Testis (tissue), 3 donors: ENCODE measurements around the gene CLIP3. TPM values are rescaled to one million over a fixed set of nuclear protein-coding genes. Genes with fewer than 3 reads are reported as not detected.

Source experiments
- DNase-seq: peaks from one replicate; pipeline ENCODE4 v3.0.0-alpha.2; 2019
- H3K27ac ChIP-seq, 2 donors: fragments of 200-600 bp; sonication (generic); one replicate each; pipeline ENCODE4 v1.5.1; 2019
- H3K27me3 ChIP-seq: fragments of 200-600 bp; sonication (generic); one replicate; pipeline ENCODE4 v1.5.1; 2019
- H3K36me3 ChIP-seq: fragments of 200-600 bp; sonication (generic); one replicate; pipeline ENCODE4 v1.5.1; 2017; ENCODE audit warnings: low read depth; ENCODE audit errors: missing control alignments
- H3K4me1 ChIP-seq: fragments of 200-600 bp; sonication (generic); one replicate; pipeline ENCODE4 v1.5.1; 2019
- H3K4me3 ChIP-seq, 2 donors: fragments of 200-600 bp; sonication (generic); one replicate each; pipeline ENCODE4 v1.5.1; 2017 to 2019
- H3K9me3 ChIP-seq: fragments of 200-600 bp; sonication (generic); one replicate; pipeline ENCODE4 v1.5.1; 2017
- POLR2A ChIP-seq: fragments of 450-650 bp; IDR thresholded peaks from one replicate; pipeline ENCODE4 v1.6.1; 2017; ENCODE audit warnings: antibody characterized with exemption, mild to moderate bottlenecking, moderate library complexity
- WGBS, 2 donors: methylation state at CpG; one replicate each; pipeline ENCODE4 v1.1.5; 2018; 5-methylcytosine and 5-hydroxymethylcytosine counted together
- intact Hi-C: fragments of 100-400 bp; cut with DNase I; formaldehyde crosslinking; loops from one replicate; pipeline ENCODE4 v1.15.1; 2023; ENCODE audit warnings: low total_unique reads
- polyA plus RNA-seq: library from polyadenylated mRNA; stranded (reverse); fragments of 350-450 nt; fragmentation: Illumina TruSeq; extraction: RNeasy Lipid Tissue Mini Kit (QIAGEN cat#74804); gene quantifications from one replicate; pipeline ENCODE4 v1.2.3, GENCODE V29; 2014; ENCODE audit warnings: low read depth, low replicate concordance; ENCODE audit not compliant: insufficient read depth
- total RNA-seq, 2 donors: library from RNA; depleted of rRNA; stranded (reverse); fragments of >200 nt; gene quantifications; one replicate each; pipeline ENCODE4 v1.2.3, GENCODE V29; 2016
- TF ChIP-seq, protein P1 (sequence below), 3 experiments: fragments of 450-650 bp in 2 of 3; fragments of 200-600 bp in 1 of 3; sonication (generic) in 1 of 3; IDR thresholded peaks; one replicate each; pipeline ENCODE4 v1.5.1; 2016 to 2019; ENCODE audit warnings: antibody characterized with exemption in 3 of 3, mild to moderate bottlenecking in 2 of 3, moderate library complexity in 1 of 3

The CLIP3 gene
- total and polyA plus RNA-seq, 3 donors from 2014 or later: 18.2 to 24.2 (median 20.7) TPM

DNA sequence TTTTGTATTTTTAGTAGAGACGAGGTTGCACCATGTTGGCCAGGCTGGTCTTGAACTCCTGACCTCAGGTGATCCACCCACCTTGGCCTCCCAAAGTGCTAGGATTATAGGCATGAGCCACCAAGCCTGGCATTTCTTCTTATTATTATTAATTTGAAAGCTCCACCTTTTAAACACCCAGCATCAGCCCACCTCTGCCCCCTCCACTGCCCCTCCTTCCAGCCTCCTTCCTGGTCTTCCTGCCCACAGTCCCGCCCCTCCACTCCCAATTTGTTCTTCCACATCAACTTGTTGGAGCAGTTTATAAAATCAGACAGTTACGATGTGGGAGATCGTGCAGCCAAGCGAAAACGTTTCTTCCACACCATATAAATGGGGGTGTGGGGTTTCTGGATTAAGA, 7.8 kb upstream of the CLIP3 start:
- TF ChIP-seq POLR2A: no peak
- TF ChIP-seq, protein P1, sequence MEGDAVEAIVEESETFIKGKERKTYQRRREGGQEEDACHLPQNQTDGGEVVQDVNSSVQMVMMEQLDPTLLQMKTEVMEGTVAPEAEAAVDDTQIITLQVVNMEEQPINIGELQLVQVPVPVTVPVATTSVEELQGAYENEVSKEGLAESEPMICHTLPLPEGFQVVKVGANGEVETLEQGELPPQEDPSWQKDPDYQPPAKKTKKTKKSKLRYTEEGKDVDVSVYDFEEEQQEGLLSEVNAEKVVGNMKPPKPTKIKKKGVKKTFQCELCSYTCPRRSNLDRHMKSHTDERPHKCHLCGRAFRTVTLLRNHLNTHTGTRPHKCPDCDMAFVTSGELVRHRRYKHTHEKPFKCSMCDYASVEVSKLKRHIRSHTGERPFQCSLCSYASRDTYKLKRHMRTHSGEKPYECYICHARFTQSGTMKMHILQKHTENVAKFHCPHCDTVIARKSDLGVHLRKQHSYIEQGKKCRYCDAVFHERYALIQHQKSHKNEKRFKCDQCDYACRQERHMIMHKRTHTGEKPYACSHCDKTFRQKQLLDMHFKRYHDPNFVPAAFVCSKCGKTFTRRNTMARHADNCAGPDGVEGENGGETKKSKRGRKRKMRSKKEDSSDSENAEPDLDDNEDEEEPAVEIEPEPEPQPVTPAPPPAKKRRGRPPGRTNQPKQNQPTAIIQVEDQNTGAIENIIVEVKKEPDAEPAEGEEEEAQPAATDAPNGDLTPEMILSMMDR (IDR thresholded peaks at IDR 0.05): no peak
- H3K27me3 ChIP-seq: no peaks in the 10 kb centered on the region
- no peak overlapping the region for H3K27ac ChIP-seq
- H3K4me1 ChIP-seq: peaks cover 8% of the 10 kb centered on the region
- H3K9me3 ChIP-seq: no peaks in the 10 kb centered on the region
- intact Hi-C loops: no loop called here
- DNase-seq: no peak
- no peak overlapping the region for H3K4me3 ChIP-seq
- no peaks in the 10 kb centered on the region for H3K36me3 ChIP-seq
- WGBS, 2 donors: 83 to 84% methylated on average over 6 of the region's 6 CpGs

DNA sequence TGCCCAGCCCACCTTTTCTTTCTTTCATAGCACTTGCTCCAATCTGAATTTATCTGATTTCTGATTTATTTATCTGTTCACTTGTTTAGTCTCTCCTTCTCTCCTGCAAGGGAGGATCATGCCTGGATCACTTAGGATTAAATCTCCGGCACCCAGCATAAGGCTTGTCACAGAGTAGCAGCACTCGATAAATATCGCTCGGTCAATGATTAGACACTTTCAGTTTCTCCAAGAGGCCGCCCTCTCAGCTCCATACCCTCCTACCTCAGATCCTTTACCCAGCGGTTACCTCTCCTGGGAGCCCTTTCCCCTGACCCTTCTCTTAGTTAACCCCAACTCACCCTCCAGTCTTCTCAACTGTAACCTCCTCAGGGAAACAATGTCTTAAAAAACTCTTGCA, 1.4 kb downstream of the CLIP3 start:
- Histone ChIP-seq H3K27me3 (no peaks in the 10 kb centered on the region), H3K9me3 (no peaks in the 10 kb centered on the region), H3K4me3 (no peak overlapping the region), H3K27ac (no peak overlapping the region), H3K4me1 (peaks cover 4% of the 10 kb centered on the region), H3K36me3 (no peaks in the 10 kb centered on the region)
- TF ChIP-seq POLR2A: no peak
- TF ChIP-seq, protein P1 (IDR thresholded peaks at IDR 0.05): no peak
- 66 to 81% methylated on average over 6 of the region's 6 CpGs for WGBS, 2 donors
- DNase-seq: no peak
- intact Hi-C loops: no loop called here

DNA sequence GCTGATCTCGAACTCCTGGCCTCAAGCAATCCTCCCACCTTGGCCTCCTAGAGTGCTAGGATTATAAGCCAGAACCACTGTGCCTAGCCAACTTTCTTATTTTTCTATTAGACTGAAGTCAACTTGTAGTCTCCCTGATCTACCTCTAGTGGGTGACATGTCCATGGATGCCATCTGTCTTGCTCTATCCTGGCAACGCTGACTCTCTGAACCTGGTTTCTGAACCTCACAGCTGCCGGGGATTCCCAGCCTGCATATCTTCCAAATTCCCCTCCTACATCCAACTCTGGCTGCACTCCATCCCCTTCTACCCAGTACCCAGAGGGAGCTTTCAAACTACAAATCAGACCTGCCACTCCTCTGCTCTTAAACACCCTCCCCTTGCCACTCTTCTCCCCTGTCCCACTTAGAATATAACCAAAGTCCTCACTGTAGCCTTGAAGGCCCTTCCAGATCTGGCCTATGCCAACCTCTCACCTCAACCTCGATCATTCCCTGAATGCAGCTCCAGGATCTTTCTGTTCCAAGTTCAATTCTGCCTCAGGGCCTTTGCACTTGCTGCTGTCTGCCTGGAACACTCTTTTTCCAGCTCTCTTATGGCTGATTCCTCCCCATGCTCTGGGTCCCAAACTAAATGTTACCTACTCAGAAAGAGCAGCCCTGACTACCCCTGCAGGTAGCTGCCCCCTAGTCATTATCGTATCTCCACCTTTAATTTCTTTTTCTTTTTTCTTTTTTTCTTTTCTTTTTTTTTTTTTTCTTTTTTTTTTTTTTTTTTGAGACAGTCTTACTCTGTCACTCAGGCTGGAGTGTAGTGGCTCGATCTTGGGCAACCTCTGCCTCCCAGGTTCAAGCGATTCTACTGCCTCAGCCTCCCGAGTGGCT, 2.2 kb downstream of the CLIP3 start:
- Histone ChIP-seq H3K4me1 (peaks cover 4% of the 10 kb centered on the region), H3K27me3 (no peaks in the 10 kb centered on the region), H3K36me3 (no peaks in the 10 kb centered on the region), H3K4me3 (no peak overlapping the region), H3K27ac (no peak overlapping the region), H3K9me3 (no peaks in the 10 kb centered on the region)
- DNase-seq: no peak
- WGBS, 2 donors: 79 to 80% methylated on average over 8 of the region's 8 CpGs
- no peak for TF ChIP-seq POLR2A
- TF ChIP-seq, protein P1 (IDR thresholded peaks at IDR 0.05): no peak
- intact Hi-C loops: no loop called here

DNA sequence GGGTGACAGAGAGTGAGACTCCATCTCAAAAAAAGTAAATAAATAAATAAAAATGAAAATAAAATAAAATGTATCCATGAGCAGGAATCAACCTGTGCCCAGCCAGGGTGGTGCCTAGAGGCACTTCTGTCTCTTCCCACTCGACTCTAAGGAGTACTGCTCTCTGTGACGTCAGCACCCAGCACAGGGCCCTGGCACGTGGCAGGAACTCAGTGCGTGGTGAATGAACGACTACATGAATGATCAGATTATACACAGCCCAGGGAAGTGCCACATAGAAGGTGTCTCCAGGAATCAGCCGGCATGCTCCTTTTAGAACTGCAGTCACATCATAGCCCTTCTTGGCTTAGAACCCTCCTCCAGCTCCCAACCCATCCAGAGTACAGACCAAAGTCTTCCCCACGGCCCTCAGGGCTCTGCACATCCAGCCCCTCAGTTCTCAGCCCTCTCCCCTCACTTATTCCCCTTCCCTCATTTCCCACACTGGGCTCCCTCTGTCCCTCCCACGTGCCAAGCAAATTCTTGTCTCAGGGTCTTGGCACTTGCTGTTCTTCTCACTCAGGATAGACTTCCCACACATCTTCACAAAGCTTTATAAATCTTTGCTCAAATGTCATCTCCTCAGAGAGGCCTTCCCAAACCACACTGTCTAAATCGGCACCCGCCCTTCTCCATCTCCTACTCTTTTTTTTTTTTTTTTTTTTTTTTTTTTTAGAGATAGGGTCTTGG, 4.2 kb downstream of the CLIP3 start:
- no peak overlapping the region for H3K4me3 ChIP-seq
- DNase-seq: no peak
- H3K9me3 ChIP-seq: no peaks in the 10 kb centered on the region
- no peaks in the 10 kb centered on the region for H3K27me3 ChIP-seq
- intact Hi-C loops: no loop called here
- no peak for TF ChIP-seq POLR2A
- TF ChIP-seq, protein P1 (IDR thresholded peaks at IDR 0.05): no peak
- no peaks in the 10 kb centered on the region for H3K36me3 ChIP-seq
- peaks cover 4% of the 10 kb centered on the region for H3K4me1 ChIP-seq
- 66 to 71% methylated on average over 10 of the region's 10 CpGs for WGBS, 2 donors
- no peak overlapping the region for H3K27ac ChIP-seq
